ENCODE data around the gene TRPC1.
"Not testable (repeated sequence)": the region's sequence is repeated elsewhere in the genome, so short reads cannot be mapped to it uniquely, and the experiment has no call there.

The TRPC1 gene

GRCh38 chr3:142723968-142724681 lies at the start of gene TRPC1:
TRPC1 (plus strand) TSS chr3:142724034; CDS start chr3:142724560, 526 bp downstream.
- no peak for DNase-seq

GRCh38 chr3:142676151-142676550 lies 47.7 kb upstream of the TRPC1 start:
- DNase-seq, result no peak

GRCh38 chr3:142680710-142681109 lies 43.1 kb upstream of the TRPC1 start:
- DNase-seq, result no peak

DNA sequence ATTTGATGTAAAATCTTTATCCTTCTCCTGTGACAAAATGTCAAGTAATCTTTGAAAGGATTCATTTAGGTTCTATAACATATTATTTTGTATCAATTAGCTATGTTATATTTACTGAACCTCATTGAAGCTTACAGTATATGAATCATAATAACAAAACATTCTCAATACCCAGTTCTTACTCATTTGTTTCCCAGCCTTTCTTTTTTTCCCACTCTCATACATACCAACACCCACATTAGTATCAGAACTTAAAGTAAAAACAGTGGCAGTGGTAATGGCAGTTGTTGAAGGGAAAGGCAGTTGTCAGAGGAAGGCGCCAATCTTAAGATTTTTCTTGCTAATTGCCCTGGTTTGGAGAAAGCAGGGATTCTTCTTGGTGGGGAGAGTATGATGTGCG lies 33.2 kb upstream of the TRPC1 start:
- no peak for DNase-seq

DNA sequence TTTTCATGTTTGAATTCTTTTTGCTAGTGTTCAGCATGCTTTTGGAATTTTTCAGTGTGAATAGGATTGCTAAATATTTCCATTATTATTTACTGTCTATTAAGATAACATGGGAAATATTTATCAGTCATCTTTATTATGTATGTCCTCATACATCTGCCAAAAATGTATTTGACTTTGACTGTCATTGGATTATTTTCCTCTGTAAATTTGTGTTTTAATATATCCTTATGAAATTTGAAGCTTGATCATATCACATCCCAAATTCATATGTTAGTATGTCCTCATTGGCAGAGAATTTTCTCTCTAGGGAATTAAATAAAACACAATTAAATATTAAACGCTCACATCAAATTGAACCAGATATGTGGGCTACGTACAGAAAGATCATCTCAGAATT lies 32.3 kb upstream of the TRPC1 start:
- no peak for DNase-seq

DNA sequence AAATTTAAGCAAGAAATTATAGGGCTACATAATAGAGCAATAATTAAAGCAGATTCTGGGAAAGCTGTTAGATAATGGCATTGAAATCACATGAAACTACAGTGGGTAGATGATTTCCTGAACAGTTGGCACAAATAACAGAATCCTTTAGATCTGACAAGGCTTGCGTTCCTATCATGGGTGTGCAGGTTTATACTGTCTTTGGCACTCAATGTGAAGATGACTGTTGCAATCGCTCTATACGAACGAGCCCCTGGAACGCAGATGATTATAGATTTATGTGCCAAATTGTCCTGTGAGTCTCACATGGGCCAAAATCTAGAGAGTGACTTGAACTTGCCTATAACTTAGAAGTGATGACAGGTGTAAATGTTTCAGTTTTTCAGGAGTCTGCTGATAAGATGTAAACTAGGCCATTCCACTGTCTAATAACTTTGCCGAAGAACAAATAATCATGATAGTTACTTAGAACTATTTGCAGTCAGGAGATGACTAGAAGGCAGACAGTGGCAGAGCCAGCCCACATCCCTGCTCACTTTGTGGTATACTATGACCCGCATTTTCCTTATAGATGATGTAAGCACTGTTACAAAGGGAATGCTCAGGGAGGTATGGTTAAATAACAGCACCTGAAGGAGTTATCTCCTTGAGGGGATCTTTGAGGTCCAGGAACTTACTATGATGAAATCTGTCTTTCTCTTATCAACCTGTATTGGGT lies 30.5 kb upstream of the TRPC1 start:
- no peak for DNase-seq

DNA sequence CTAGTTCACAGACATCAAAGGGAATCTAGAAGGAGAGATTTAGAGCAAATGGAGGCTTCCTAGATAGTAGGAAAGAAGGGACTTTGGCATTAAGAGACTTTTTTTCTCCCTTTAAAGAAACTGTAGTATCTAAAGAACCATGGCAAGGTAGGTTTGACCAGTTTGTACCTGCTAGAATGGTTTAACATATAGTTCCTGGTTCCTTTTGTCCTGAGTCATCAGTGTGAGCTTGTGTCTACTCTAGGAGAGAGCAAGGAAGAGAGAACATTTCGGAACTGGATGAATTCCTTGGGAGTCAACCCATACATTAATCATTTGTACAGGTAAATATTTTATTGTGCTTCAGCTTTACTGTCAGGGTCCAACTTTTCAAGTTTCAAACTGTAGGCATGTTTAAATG lies 29.6 kb upstream of the TRPC1 start:
- DNase-seq, result no peak

GRCh38 chr3:142705198-142705597 lies 18.6 kb upstream of the TRPC1 start:
- DNase-seq, result no peak

DNA sequence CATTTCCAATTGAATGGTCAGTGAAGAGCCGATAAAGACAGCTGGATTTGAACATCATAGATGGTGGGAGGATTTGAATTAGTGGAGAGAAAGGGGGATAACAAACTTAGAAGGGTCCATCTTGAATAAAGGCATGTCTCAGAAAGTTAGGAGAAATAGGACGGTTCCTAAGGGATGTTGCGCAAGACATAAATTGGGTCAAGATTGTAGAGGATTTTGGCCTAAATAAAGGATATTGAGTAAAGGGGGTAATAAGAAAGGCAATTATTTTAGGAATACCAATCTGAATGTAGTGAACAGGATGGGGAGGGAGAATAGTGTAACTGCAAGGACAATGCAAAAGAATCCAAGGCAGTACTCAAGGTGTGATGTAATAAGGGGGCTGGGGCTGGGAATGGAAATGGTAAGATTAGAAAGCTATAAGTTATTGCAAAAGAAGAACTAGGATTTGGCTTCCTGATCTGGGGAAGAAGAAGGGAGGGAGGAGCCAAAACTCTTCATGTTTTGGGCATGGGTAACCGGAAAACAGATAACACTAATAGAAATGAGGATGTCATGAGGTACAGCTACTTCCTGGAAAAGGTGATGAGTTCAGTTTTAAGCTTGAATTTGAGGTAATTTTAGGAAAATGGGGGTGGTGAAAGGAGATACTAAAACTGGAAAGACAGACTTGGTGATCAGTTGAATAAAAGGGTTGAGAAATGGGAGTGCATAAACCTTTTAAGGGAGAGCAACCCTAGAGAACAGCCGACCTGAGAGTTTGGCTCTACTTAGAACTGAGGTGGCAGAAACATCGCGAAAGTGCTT lies 17.3 kb upstream of the TRPC1 start:
- no peak for DNase-seq

DNA sequence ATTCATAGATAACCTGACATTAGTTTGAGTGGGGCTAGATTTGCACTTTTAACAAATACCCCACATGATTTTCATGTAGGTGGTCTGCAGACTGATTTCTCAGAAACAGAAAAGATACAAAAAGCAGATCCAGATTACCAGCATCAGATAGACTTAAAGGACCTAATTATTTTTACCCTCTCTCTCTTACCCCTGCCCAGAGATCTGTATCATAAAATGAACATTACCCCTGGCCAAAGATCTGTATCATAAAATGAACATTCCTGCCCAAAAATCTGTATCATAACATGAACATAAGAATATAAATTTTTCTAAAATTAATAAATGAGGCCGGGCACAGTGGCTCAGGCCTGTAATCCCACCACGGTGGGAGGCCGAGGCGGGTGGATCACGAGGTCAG lies 14.6 kb upstream of the TRPC1 start:
- no peak for DNase-seq

DNA sequence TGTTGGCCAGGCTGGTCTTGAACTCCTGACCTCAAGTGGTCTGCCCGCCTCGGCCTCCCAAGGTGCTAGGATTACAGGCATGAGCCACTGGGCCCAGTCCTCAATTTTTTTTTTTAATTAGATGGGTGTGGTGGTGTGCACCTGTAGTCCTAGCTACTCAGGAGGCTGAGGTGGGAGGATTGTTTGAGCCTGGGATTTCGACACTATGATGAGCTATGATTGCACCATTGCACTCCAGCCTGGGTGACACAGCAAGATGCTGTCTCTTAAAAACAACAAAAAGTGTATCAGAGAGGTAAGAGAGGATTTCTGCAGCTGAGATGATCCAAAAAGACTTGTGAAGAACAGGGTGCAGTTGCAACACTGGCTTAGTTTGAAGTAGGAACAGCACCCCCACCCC lies 9.0 kb upstream of the TRPC1 start:
- not testable (repeated sequence) for DNase-seq

- no peak for DNase-seq
These were observed 7.7 kb upstream of the TRPC1 start for GRCh38 chr3:142716102-142716501.

GRCh38 chr3:142723665-142723967 lies 218 bp upstream of the TRPC1 start:
- DNase-seq, result no peak

DNA sequence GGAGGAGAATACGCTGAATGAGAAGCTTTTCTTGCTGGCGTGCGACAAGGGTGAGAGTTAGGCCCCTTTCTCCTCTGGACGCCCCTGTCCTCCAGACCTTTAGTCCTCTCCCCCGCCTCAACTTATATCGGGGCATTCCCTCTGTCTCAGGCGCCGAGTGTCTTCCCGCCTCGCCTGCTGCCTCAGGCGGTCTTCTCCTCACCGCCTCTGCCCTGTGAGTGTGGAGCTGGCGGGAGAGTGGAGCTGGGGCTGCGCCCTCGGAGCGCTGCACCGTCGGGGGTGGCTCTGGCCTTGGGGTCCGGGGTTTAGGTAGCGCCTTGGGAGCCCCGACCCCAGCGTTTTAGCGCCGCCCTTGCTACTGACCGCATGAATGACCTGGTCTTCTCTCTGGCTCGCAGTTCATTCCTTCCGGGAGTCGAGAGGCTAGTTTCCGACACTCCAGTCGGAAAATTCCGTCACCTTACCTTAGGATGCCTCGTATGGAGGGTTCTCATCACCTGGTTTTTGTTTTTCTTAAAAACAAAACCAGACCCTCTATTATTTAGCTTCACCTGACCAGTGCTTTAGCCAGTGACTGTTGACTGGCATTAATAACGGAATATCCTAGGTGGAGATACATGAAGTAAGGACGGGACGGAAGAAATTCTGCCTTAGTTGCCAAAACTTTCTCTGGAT lies 985 bp downstream of the TRPC1 start:
- no peak for DNase-seq

- DNase-seq, result no peak
These were observed 1.5 kb downstream of the TRPC1 start for GRCh38 chr3:142725357-142725739.

DNA sequence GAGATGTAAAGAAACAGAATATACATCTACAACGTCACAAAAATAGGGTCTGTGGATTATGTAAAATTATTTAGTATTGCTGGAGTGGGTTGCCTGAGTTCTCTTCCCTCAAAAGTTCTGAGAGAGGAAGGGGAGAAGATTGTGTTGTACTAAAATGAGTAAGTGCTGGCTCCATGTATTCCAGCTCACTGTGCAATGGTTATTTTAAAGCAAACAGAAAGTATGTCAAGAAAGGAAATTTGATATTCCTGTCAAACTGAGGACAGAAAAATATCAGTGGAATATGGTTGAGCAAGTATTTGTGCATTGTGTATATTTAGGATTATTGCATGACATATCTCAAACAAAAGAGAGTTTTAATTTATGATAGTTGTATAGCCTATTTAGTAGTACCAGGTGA lies 2.2 kb downstream of the TRPC1 start:
- no peak for DNase-seq

DNA sequence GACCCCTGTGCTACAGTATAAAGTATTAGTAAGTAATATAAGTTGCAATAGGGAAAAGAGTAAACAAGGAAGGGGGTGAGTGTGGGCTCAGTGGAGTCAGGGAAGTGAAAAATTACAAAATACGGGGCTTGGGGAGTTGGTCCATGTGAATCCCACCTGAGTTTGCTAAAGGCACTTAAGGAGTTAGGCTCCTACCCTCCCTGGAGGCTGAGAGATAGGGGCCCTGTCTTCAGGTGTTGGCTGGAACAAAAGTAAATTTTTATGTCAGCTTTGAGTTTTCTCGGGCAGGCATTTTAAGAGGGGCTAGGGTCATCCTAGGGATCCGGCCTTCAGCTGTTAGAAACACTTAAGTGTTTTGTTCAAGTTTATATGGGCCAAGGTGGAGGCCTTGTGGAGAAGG lies 8.2 kb downstream of the TRPC1 start:
- no peak for DNase-seq

GRCh38 chr3:142734834-142735233 lies 11.0 kb downstream of the TRPC1 start:
- DNase-seq, result no peak

GRCh38 chr3:142735462-142735861 lies 11.6 kb downstream of the TRPC1 start:
- no peak for DNase-seq

GRCh38 chr3:142738396-142738795 lies 14.6 kb downstream of the TRPC1 start:
- DNase-seq, result no peak

GRCh38 chr3:142746646-142747045 lies 22.8 kb downstream of the TRPC1 start:
- no peak for DNase-seq

DNA sequence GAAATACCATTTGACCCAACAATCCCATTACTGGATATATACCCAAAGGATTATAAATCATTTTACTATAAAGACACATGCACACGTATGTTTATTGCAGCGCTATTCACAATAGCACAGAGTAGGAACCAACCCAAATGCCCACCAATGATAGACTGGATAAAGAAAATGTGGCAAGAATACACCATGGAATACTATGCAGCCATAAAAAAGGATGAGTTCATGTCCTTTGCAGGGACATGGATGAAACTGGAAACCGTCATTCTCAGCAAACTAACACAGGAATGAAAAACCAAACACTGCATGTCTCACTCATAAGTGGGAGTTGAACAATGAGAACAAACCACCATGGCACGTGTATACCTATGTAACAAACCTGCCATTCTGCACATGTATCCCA lies 26.7 kb downstream of the TRPC1 start:
- DNase-seq, result not testable (repeated sequence)

DNA sequence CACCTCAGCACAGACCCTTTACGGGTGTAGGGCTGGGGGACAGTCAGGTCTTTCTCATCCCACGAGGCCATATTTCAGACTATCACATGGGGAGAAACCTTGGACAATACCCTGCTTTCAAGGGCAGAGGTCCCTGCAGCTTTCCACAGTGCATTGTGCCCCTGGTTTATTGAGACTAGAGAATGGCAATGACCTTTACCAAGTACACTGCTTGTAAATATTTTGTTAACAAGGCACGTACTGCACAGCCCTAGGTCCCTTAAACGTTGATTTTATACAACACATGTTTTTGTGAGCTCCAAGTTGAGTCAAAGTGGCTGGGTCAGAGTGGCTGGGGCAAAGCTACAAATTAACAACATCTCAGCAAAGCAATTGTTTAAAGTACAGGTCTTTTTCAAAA lies 28.8 kb downstream of the TRPC1 start:
- DNase-seq, result not testable (repeated sequence)

DNA sequence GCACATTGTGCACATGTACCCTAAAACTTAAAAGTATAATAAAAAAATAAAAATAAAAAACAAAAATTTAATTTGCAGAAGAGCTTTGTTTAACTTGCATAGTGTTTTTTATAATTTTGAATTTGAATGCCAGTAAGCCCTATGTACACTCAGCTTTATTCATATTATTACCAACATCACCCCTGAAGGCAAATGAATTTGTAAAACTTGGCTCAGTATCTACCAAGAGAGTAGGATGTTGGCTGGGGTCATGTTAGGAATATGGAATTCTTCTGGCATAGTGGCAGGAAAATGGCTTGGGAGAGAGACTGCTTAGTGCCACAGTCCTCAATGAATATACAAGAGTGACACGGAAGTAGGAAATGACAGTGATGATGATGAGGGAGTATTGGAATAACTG lies 30.7 kb downstream of the TRPC1 start:
- DNase-seq, result no peak
